GM12878 (cell line): ENCODE results near the gene SPHKAP. TPM values are rescaled to one million over a fixed set of nuclear protein-coding genes. Genes with fewer than 3 reads are reported as not detected.
A peak's percentile ranks its signal among the peaks of the same experiment; 100 is the strongest.

Source experiments
- ATAC-seq: fragments of 200-7000 bp; cut with Tn5 transposase; 3 replicates; pipeline ENCODE4 v1.9.1; 2020; ENCODE audit warnings: mild to moderate bottlenecking, moderate library complexity
- BruUV-seq: library from RNA; stranded (reverse); fragments of 400-500 nt; replicated peaks from 2 replicates; lab custom pipeline; 2021; lab: Mats Ljungman, UMichigan
- CTCF ChIA-PET: fragments of 300-600 bp; sonication (Branson Sonifier 250); formaldehyde crosslinking; extraction: SDS; loops from one replicate; lab custom pipeline; 2021; ENCODE audit warnings: inconsistent platforms; lab: Yijun Ruan, JAX
- POLR2A ChIA-PET: fragments of 350-600 bp; formaldehyde crosslinking; extraction: SDS; loops from one replicate; lab custom pipeline; 2021; ENCODE audit warnings: inconsistent platforms; lab: Charles Lee
- RAD21 ChIA-PET: fragments of 300-600 bp; sonication (Branson Sonifier 250); formaldehyde crosslinking; loops from one replicate; lab custom pipeline; 2023; ENCODE audit warnings: antibody characterized with exemption; ENCODE audit not compliant: unreplicated experiment; lab: Charles Lee
- SMC1A ChIA-PET: fragments of 300-600 bp; sonication (Branson Sonifier 250); formaldehyde crosslinking; loops from one replicate; lab custom pipeline; 2023; ENCODE audit not compliant: unreplicated experiment, uncharacterized antibody; lab: Charles Lee
- DNase-seq: peaks from one replicate; pipeline ENCODE4 v3.0.0-alpha.2; 2011; ENCODE audit warnings: low read depth, low spot score
- FAIRE-seq: peaks from 3 replicates; lab custom pipeline; 2011; peaks lifted over from hg19 to GRCh38; lab: Jason Lieb, UNC
- H2AFZ ChIP-seq: 2 replicates; pipeline ENCODE4 v1.6.0; 2011; ENCODE audit warnings: low read depth, low read length, control low read depth; ENCODE audit not compliant: control insufficient read depth
- H3K27ac ChIP-seq: 2 replicates; pipeline ENCODE4 v1.5.1; 2011; ENCODE audit warnings: control low read depth; ENCODE audit not compliant: control insufficient read depth, insufficient read depth
- H3K27me3 ChIP-seq, 2 experiments: replicated peaks in 1 of 2; 2 replicates each; pipeline versions ENCODE4 v1.6.0 to v1.6.1; 2011; ENCODE audit warnings: low read length in 1 of 2; ENCODE audit not compliant: control insufficient read depth in 2 of 2, insufficient read depth in 2 of 2
- H3K36me3 ChIP-seq, 2 experiments: 2 replicates each; pipeline ENCODE4 v1.5.1; 2011; ENCODE audit warnings: low read length in 1 of 2; ENCODE audit not compliant: control insufficient read depth in 2 of 2, insufficient read depth in 2 of 2
- H3K4me1 ChIP-seq: 2 replicates; pipeline ENCODE4 v1.6.1; 2011; ENCODE audit warnings: mild to moderate bottlenecking, low read length, moderate library complexity, mixed read lengths; ENCODE audit not compliant: control insufficient read depth, insufficient read depth
- H3K4me2 ChIP-seq: 2 replicates; pipeline ENCODE4 v1.6.0; 2011; ENCODE audit warnings: control low read depth; ENCODE audit not compliant: control insufficient read depth, insufficient read depth
- H3K4me3 ChIP-seq: fragments of 200-600 bp; sonication (generic); 2 replicates; pipeline ENCODE4 v1.5.1; 2016
- H3K79me2 ChIP-seq: 2 replicates; pipeline ENCODE4 v1.6.0; 2011; ENCODE audit warnings: low read length; ENCODE audit not compliant: control insufficient read depth, insufficient read depth
- H3K9ac ChIP-seq: 2 replicates; pipeline ENCODE4 v1.8.0; 2011; ENCODE audit warnings: low read length, control low read depth, mixed read lengths; ENCODE audit not compliant: control insufficient read depth, insufficient read depth
- H3K9me3 ChIP-seq: replicated peaks from 3 replicates; pipeline ENCODE4 v1.5.1; 2011; ENCODE audit warnings: mild to moderate bottlenecking, low read length; ENCODE audit not compliant: control insufficient read depth, insufficient read depth
- H4K20me1 ChIP-seq: 2 replicates; pipeline ENCODE4 v1.6.0; 2011; ENCODE audit not compliant: control insufficient read depth, insufficient read depth
- BCL11A ChIP-seq: IDR thresholded peaks from 2 replicates; pipeline ENCODE4 v1.6.1; 2011; ENCODE audit warnings: low read depth, low read length
- CBX3 ChIP-seq: fragments of 200-600 bp; sonication (generic); IDR thresholded peaks from 2 replicates; pipeline ENCODE4 v1.6.1; 2016; ENCODE audit warnings: low read depth, borderline replicate concordance
- EED ChIP-seq: sonication (generic); IDR thresholded peaks from 2 replicates; pipeline ENCODE4 v1.6.1; 2016; ENCODE audit warnings: antibody characterized with exemption, low read depth
- MEF2B ChIP-seq: fragments of 450-650 bp; IDR thresholded peaks from 2 replicates; pipeline ENCODE4 v1.6.1; 2018; ENCODE audit warnings: mild to moderate bottlenecking, moderate library complexity; ENCODE audit not compliant: partially characterized antibody, poor library complexity, severe bottlenecking
- MYC ChIP-seq: IDR thresholded peaks from 2 replicates; pipeline ENCODE4 v1.6.1; 2011; ENCODE audit warnings: mild to moderate bottlenecking, low read length, moderate library complexity, inconsistent platforms; ENCODE audit not compliant: insufficient read depth, insufficient replicate concordance, insufficient read length, severe bottlenecking
- NBN ChIP-seq: fragments of 450-650 bp; IDR thresholded peaks from 2 replicates; pipeline ENCODE4 v1.6.1; 2016
- NFYA ChIP-seq: IDR thresholded peaks from 2 replicates; pipeline ENCODE4 v1.6.1; 2011; ENCODE audit warnings: low read depth, mild to moderate bottlenecking, low read length, improper control_type of control experiment, borderline replicate concordance
- SMAD5 ChIP-seq: IDR thresholded peaks from 2 replicates; pipeline ENCODE4 v1.6.1; 2016; ENCODE audit warnings: antibody characterized with exemption, low read depth
- TBL1XR1 ChIP-seq: IDR thresholded peaks from 2 replicates; pipeline ENCODE4 v1.6.1; 2012; ENCODE audit warnings: low read depth, low read length, improper control_type of control experiment
- WGBS: methylation state at CpG from one replicate; pipeline ENCODE4 v1.1.6; 2016; ENCODE audit warnings: low lambda C conversion rate; ENCODE audit not compliant: insufficient replicate concordance, insufficient coverage; ENCODE audit errors: missing lambda C conversion rate; 5-methylcytosine and 5-hydroxymethylcytosine counted together
- in situ Hi-C: fragments of 300-500 bp; cut with MboI; formaldehyde crosslinking; loops from 9 replicates; pipeline ENCODE4 v1.14.3; 2018; ENCODE audit warnings: mixed read lengths
- intact Hi-C: fragments of 100-400 bp; cut with micrococcal nuclease; formaldehyde crosslinking; loops from one replicate; pipeline ENCODE4 v1.14.2; 2022; ENCODE audit not compliant: unreplicated experiment
- polyA plus RNA-seq, 11 experiments: library from polyadenylated mRNA; depleted of rRNA in 4 of 11; unstranded in 6 of 11; stranded (reverse) in 5 of 11; fragments of >200 nt; fragmentation: Nextera tagmentation in 4 of 11; fragmentation: Illumina TruSeq in 1 of 11; extraction: Ambion mirVana in 4 of 11; extraction: Trizol in 1 of 11; gene quantifications; 1 replicate in 1 of 11; 2 replicates in 10 of 11; pipeline versions ENCODE4 v1.2.1 to v1.2.3, GENCODE V29; 2011 to 2016; ENCODE audit warnings: inconsistent platforms in 2 of 11, missing spikeins in 2 of 11, low read depth in 1 of 11
- total RNA-seq, 4 experiments: library from RNA; depleted of rRNA in 3 of 4; stranded (reverse); fragments of >200 nt in 3 of 4; fragmentation: Illumina TruSeq in 1 of 4; extraction: Trizol in 1 of 4; gene quantifications; 2 replicates each; pipeline versions ENCODE4 v1.2.1 to v1.2.3, GENCODE V29; 2013 to 2021
- TF ChIP-seq, protein P1 (sequence below): fragments of 450-650 bp; IDR thresholded peaks from 2 replicates; pipeline ENCODE4 v1.6.1; 2017; ENCODE audit warnings: borderline replicate concordance
- TF ChIP-seq, protein P2 (sequence below): IDR thresholded peaks from 2 replicates; pipeline ENCODE4 v1.6.1; 2012; ENCODE audit warnings: low read depth, low read length, improper control_type of control experiment
- TF ChIP-seq, protein P3 (sequence below): fragments of 450-650 bp; IDR thresholded peaks from 2 replicates; pipeline ENCODE4 v1.6.1; 2017; ENCODE audit warnings: low read depth, mild to moderate bottlenecking, moderate library complexity
- TF ChIP-seq, protein P4 (sequence below): fragments of 450-650 bp; IDR thresholded peaks from 2 replicates; pipeline ENCODE4 v1.6.1; 2016; ENCODE audit warnings: mild to moderate bottlenecking
- TF ChIP-seq, protein P5 (sequence below): IDR thresholded peaks from 2 replicates; pipeline ENCODE4 v1.6.1; 2011; ENCODE audit warnings: borderline replicate concordance, low read depth, mild to moderate bottlenecking, moderate library complexity, mixed read lengths, low read length; ENCODE audit not compliant: insufficient read depth; ENCODE audit errors: extremely low read length

The SPHKAP gene
- total and polyA plus RNA-seq, 10 of the 15 experiments (the other 5 are each of a cell fraction or from before 2014, with no cell fraction given) = 0.03 TPM; not detected in 9

DNA sequence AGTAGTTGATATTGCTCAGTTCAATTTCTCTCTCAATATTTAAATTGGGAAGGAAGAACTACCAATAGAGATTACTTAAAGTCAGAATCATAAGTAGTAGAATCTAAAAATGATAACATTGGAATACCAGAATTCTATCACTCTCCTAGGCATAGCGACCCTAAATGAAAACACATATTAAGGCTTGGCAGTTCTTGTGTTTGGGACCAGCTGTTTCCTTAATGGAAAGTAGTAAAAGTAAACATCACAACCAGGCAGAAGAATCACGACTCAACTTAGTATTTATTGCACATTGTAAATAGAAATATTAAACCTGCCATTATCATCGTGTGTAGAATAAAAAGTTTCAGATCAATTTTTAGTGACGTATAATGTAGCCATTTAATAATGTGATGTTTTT, 117.5 kb downstream of the SPHKAP start (continued):
- TF ChIP-seq, protein P1, sequence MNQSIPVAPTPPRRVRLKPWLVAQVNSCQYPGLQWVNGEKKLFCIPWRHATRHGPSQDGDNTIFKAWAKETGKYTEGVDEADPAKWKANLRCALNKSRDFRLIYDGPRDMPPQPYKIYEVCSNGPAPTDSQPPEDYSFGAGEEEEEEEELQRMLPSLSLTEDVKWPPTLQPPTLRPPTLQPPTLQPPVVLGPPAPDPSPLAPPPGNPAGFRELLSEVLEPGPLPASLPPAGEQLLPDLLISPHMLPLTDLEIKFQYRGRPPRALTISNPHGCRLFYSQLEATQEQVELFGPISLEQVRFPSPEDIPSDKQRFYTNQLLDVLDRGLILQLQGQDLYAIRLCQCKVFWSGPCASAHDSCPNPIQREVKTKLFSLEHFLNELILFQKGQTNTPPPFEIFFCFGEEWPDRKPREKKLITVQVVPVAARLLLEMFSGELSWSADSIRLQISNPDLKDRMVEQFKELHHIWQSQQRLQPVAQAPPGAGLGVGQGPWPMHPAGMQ = no peak
- no peak for TF ChIP-seq MEF2B
- no peak for TF ChIP-seq TBL1XR1
- TF ChIP-seq, protein P2, sequence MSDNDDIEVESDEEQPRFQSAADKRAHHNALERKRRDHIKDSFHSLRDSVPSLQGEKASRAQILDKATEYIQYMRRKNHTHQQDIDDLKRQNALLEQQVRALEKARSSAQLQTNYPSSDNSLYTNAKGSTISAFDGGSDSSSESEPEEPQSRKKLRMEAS = no peak
- no peak for TF ChIP-seq SMAD5
- TF ChIP-seq EED = no peak
- TF ChIP-seq, protein P3, sequence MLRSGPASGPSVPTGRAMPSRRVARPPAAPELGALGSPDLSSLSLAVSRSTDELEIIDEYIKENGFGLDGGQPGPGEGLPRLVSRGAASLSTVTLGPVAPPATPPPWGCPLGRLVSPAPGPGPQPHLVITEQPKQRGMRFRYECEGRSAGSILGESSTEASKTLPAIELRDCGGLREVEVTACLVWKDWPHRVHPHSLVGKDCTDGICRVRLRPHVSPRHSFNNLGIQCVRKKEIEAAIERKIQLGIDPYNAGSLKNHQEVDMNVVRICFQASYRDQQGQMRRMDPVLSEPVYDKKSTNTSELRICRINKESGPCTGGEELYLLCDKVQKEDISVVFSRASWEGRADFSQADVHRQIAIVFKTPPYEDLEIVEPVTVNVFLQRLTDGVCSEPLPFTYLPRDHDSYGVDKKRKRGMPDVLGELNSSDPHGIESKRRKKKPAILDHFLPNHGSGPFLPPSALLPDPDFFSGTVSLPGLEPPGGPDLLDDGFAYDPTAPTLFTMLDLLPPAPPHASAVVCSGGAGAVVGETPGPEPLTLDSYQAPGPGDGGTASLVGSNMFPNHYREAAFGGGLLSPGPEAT = no peak
- TF ChIP-seq NBN = no peak
- TF ChIP-seq CBX3 = no peak

DNA sequence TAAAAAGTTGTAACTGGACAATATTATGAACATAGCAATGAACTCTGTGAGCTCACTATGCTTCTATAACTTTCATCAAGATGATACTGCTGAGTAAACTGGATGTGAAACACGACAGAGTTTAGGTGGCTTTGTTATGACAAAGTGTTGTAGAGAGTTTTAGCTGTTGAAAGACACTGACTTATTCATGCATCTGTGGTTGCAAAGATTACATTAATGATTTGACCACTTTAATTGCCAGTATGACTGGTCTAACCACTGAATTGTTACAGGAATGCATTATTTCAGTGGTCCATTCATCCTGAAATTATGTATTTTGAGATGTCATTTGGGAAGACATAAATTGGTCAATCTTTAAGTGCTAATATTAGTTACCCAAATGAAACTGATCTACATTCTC, 117.9 kb downstream of the SPHKAP start:
- no peaks in the 10 kb centered on the region for H3K27me3 ChIP-seq
- H3K4me1 ChIP-seq = no peaks in the 10 kb centered on the region
- RAD21 ChIA-PET = no interaction called here
- no peak overlapping the region for H3K9ac ChIP-seq
- BruUV-seq = no TSS peak
- no peak overlapping the region for H2AFZ ChIP-seq
- WGBS = 0% methylated on average over 1 of the region's 1 CpG
- ATAC-seq (peak; percentile 33), DNase-seq (no peak), FAIRE-seq (no peak)
- no peak overlapping the region for H3K27ac ChIP-seq
- no peaks in the 10 kb centered on the region for H4K20me1 ChIP-seq
- CTCF ChIA-PET = no interaction called here
- no peak overlapping the region for H3K4me2 ChIP-seq
- no peaks in the 10 kb centered on the region for H3K36me3 ChIP-seq
- intact Hi-C loops = no loop called here
- SMC1A ChIA-PET = interaction anchor here (2.2 kb wide), 1 partner anchor 14 kb away, joined by 6 read pairs; no protein-coding TSS in a partner anchor
- in situ Hi-C loops = no loop called here
- H3K4me3 ChIP-seq = no peak overlapping the region
- H3K79me2 ChIP-seq = no peaks in the 10 kb centered on the region
- POLR2A ChIA-PET = no interaction called here
- no peaks in the 10 kb centered on the region for H3K9me3 ChIP-seq
- TF ChIP-seq NFYA = no peak
- TF ChIP-seq MYC = no peak
- 0 out of 2 replicates have a peak, but pooled peaks have one; percentile 18 for TF ChIP-seq BCL11A
- TF ChIP-seq, protein P4, sequence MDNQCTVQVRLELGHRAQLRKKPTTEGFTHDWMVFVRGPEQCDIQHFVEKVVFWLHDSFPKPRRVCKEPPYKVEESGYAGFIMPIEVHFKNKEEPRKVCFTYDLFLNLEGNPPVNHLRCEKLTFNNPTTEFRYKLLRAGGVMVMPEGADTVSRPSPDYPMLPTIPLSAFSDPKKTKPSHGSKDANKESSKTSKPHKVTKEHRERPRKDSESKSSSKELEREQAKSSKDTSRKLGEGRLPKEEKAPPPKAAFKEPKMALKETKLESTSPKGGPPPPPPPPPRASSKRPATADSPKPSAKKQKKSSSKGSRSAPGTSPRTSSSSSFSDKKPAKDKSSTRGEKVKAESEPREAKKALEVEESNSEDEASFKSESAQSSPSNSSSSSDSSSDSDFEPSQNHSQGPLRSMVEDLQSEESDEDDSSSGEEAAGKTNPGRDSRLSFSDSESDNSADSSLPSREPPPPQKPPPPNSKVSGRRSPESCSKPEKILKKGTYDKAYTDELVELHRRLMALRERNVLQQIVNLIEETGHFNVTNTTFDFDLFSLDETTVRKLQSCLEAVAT = no peak
- TF ChIP-seq, protein P5, sequence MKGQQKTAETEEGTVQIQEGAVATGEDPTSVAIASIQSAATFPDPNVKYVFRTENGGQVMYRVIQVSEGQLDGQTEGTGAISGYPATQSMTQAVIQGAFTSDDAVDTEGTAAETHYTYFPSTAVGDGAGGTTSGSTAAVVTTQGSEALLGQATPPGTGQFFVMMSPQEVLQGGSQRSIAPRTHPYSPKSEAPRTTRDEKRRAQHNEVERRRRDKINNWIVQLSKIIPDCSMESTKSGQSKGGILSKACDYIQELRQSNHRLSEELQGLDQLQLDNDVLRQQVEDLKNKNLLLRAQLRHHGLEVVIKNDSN = no peak
